ENCODE results near the gene FHOD3.

DNA sequence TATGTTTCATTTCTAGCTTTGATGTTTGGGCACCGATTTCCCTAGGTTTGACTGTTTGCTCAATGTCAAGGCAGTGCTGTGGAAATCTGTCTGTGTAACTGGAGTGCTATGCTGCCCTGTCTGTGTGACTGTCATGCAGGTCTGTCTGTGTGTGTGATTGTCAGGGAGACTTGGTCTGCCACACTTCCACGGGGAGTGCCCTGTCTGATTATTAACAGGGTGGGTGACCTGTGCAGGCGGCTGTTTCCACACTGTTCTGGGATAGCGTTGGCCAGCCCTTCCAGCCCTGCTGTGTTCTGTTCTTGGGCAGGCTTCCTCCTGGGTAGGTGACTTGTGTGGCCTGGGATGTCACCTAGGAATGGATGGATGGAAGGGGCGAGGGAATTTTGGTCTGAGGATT, 85.3 kb downstream of the FHOD3 start:
- TF ChIP-seq GATA2 (IDR thresholded peaks at IDR 0.05; ENCODE audit: low read depth, low read length), result no peak
- no peak for TF ChIP-seq GATA3 (IDR thresholded peaks at IDR 0.05; ENCODE audit: low read depth, low read length)

Data from SH-SY5Y (cell line).